ENCODE data around the gene ZNF683. TPM values are rescaled to one million over a fixed set of nuclear protein-coding genes. Genes with fewer than 3 reads are reported as not detected.

Gene ZNF683
- total RNA-seq, 1 donor, result not detected

DNA sequence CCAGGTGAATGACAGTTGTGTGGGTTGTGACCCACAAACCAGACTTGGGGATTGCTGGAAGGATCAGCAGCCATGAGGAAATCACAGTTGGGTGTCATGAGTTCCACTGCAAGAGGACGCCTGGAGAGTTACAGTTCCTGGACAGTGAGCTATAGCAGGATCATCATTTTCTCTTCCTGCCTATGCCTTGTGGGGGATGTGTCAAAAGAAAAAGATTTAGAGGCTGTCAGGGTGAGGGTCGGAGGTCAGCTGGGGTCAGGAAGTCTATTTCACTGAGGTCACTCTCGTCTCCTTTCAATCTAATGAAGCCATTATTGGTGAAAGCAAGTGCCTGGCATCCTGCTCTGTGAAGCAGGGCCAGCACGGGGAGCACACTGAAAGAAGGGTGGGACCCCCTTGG, 31.1 kb upstream of the ZNF683 start:
- DNase-seq (ENCODE audit: insufficient read length, low spot score, missing footprints), result peak; percentile 74
- TF ChIP-seq, protein P1, sequence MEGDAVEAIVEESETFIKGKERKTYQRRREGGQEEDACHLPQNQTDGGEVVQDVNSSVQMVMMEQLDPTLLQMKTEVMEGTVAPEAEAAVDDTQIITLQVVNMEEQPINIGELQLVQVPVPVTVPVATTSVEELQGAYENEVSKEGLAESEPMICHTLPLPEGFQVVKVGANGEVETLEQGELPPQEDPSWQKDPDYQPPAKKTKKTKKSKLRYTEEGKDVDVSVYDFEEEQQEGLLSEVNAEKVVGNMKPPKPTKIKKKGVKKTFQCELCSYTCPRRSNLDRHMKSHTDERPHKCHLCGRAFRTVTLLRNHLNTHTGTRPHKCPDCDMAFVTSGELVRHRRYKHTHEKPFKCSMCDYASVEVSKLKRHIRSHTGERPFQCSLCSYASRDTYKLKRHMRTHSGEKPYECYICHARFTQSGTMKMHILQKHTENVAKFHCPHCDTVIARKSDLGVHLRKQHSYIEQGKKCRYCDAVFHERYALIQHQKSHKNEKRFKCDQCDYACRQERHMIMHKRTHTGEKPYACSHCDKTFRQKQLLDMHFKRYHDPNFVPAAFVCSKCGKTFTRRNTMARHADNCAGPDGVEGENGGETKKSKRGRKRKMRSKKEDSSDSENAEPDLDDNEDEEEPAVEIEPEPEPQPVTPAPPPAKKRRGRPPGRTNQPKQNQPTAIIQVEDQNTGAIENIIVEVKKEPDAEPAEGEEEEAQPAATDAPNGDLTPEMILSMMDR (IDR thresholded peaks at IDR 0.05; ENCODE audit: extremely low read depth, low read depth, low read length), result no peak
- Histone ChIP-seq H3K79me2 (ENCODE audit: insufficient read depth, low read length) (no peaks in the 10 kb centered on the region), H3K27ac (ENCODE audit: low read depth, low read length) (no peak overlapping the region), H3K4me3 (ENCODE audit: insufficient read depth, low read length) (no peak overlapping the region), H3K27me3 (ENCODE audit: insufficient read depth, low read length) (peaks cover 1% of the 10 kb centered on the region), H3K4me1 (ENCODE audit: insufficient read depth, low read length) (peaks cover 4% of the 10 kb centered on the region), H4K20me1 (ENCODE audit: insufficient read depth, low read length) (no peaks in the 10 kb centered on the region), H3K36me3 (ENCODE audit: insufficient read depth, low read length) (no peaks in the 10 kb centered on the region), H3K9me3 (ENCODE audit: low read depth, low read length) (no peaks in the 10 kb centered on the region), H2AFZ (ENCODE audit: low read length) (no peak overlapping the region), H3K4me2 (ENCODE audit: insufficient read depth, low read length) (no peak overlapping the region)

DNA sequence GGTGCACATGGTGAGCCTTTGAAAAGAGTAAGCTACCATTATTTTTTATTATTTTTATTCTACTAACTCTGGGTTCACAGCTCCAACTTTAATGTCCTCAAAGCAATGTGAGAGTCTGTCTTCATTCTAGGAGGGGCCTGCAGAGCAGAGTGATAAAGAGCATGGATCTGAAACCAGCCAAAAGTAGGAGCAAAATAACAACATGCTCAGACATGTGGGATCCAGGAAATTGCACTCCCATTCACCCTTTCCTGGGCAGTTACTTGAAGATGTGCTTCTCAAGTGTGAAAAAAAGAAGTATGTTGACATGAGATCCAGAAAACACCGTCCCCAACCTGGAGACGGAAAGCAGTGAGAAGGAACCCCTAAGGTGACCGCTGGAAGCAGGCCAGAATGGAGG, 29.3 kb upstream of the ZNF683 start:
- H3K4me1 ChIP-seq (ENCODE audit: insufficient read depth, low read length), result peaks cover 4% of the 10 kb centered on the region
- DNase-seq (ENCODE audit: insufficient read length, low spot score, missing footprints), result no peak

DNA sequence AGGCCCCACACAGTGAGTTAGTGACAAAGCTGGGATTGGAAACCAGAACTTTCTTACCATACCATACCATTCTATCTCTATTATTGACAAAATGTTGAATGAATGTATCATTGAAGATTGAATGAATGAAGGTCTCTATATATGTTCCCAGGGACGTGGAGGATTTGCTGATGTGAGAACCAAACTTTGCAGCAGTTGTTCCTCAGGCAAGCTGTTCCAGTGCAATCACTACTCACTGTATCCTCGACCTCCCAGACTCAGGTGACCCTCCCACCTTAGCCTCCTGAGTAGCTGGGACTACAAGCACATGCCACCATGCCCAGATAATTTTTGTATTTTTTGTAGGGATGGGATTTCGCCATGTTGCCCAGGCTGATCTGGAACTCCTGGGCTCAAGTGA, 26.5 kb upstream of the ZNF683 start:
- DNase-seq (ENCODE audit: insufficient read length, low spot score, missing footprints), result peak; percentile 56
- H3K27ac ChIP-seq (ENCODE audit: low read depth, low read length), result no peak overlapping the region
- H3K27me3 ChIP-seq (ENCODE audit: insufficient read depth, low read length), result no peaks in the 10 kb centered on the region
- H3K79me2 ChIP-seq (ENCODE audit: insufficient read depth, low read length), result no peaks in the 10 kb centered on the region
- no peaks in the 10 kb centered on the region for H4K20me1 ChIP-seq (ENCODE audit: insufficient read depth, low read length)
- no peaks in the 10 kb centered on the region for H3K36me3 ChIP-seq (ENCODE audit: insufficient read depth, low read length)
- no peak overlapping the region for H3K4me2 ChIP-seq (ENCODE audit: insufficient read depth, low read length)
- H3K9me3 ChIP-seq (ENCODE audit: low read depth, low read length), result no peaks in the 10 kb centered on the region
- H3K4me1 ChIP-seq (ENCODE audit: insufficient read depth, low read length), result peaks cover 3% of the 10 kb centered on the region
- H3K4me3 ChIP-seq (ENCODE audit: insufficient read depth, low read length), result no peak overlapping the region
- TF ChIP-seq, protein P1 (IDR thresholded peaks at IDR 0.05; ENCODE audit: extremely low read depth, low read depth, low read length), result no peak
- H2AFZ ChIP-seq (ENCODE audit: low read length), result no peak overlapping the region

More for the DNA sequence above, 29.3 kb upstream of the ZNF683 start:
- TF ChIP-seq, protein P1 (IDR thresholded peaks at IDR 0.05; ENCODE audit: extremely low read depth, low read depth, low read length), result no peak
- Histone ChIP-seq H3K27me3 (ENCODE audit: insufficient read depth, low read length) (no peaks in the 10 kb centered on the region), H3K36me3 (ENCODE audit: insufficient read depth, low read length) (no peaks in the 10 kb centered on the region), H3K9me3 (ENCODE audit: low read depth, low read length) (no peaks in the 10 kb centered on the region), H2AFZ (ENCODE audit: low read length) (no peak overlapping the region), H3K4me2 (ENCODE audit: insufficient read depth, low read length) (no peak overlapping the region), H3K4me3 (ENCODE audit: insufficient read depth, low read length) (no peak overlapping the region), H3K27ac (ENCODE audit: low read depth, low read length) (no peak overlapping the region), H4K20me1 (ENCODE audit: insufficient read depth, low read length) (no peaks in the 10 kb centered on the region), H3K79me2 (ENCODE audit: insufficient read depth, low read length) (no peaks in the 10 kb centered on the region)

DNA sequence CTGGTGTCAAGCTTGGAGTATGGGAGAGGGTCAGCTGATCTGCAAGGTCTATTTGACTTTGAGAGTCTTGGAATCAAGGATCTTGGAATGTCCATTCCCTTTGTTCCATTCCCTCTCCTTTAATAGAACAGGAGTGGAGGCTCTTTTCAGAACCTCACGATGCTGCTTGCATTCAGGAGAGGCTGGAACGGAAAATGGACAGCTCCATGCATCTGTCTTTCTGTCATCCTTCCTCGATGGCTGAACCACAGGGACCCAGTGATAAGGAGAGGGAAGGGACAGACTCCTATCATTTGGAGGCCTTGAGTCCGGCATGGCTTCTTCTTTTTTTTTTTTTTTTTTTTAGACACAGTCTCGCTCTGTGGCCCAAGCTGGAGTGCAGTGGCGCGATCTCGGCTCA, 23.2 kb upstream of the ZNF683 start:
- Histone ChIP-seq H3K27ac (ENCODE audit: low read depth, low read length) (no peak overlapping the region), H3K4me1 (ENCODE audit: insufficient read depth, low read length) (no peaks in the 10 kb centered on the region), H3K36me3 (ENCODE audit: insufficient read depth, low read length) (no peaks in the 10 kb centered on the region), H3K4me2 (ENCODE audit: insufficient read depth, low read length) (no peak overlapping the region), H3K9me3 (ENCODE audit: low read depth, low read length) (no peaks in the 10 kb centered on the region), H3K79me2 (ENCODE audit: insufficient read depth, low read length) (no peaks in the 10 kb centered on the region), H2AFZ (ENCODE audit: low read length) (no peak overlapping the region), H3K27me3 (ENCODE audit: insufficient read depth, low read length) (no peaks in the 10 kb centered on the region), H3K4me3 (ENCODE audit: insufficient read depth, low read length) (no peak overlapping the region), H4K20me1 (ENCODE audit: insufficient read depth, low read length) (no peaks in the 10 kb centered on the region)
- TF ChIP-seq, protein P1 (IDR thresholded peaks at IDR 0.05; ENCODE audit: extremely low read depth, low read depth, low read length), result no peak
- no peak for DNase-seq (ENCODE audit: insufficient read length, low spot score, missing footprints)
